Gastroesophageal sphincter (tissue), 3 donors: ENCODE measurements around the gene RUNX2.

Experiments
- EP300 ChIP-seq: sonication (generic); formaldehyde crosslinking; IDR thresholded peaks from one replicate; pipeline ENCODE4 v1.6.1; 2017; ENCODE audit warnings: antibody characterized with exemption, mild to moderate bottlenecking
- POLR2A ChIP-seq, 2 donors: fragments of 450-650 bp; IDR thresholded peaks; one replicate each; pipeline ENCODE4 v1.6.1; 2017; ENCODE audit warnings: antibody characterized with exemption in 2 of 2, mild to moderate bottlenecking in 2 of 2, moderate library complexity in 1 of 2
- POLR2AphosphoS5 ChIP-seq: sonication (generic); formaldehyde crosslinking; IDR thresholded peaks from one replicate; pipeline ENCODE4 v1.6.1; 2017; ENCODE audit warnings: antibody characterized with exemption
- TF ChIP-seq, protein P1 (sequence below), 4 experiments: fragments of 200-600 bp in 2 of 4; fragments of 450-650 bp in 2 of 4; sonication (generic) in 1 of 4; IDR thresholded peaks; one replicate each; pipeline ENCODE4 v1.5.1; 2017 to 2019; ENCODE audit warnings: antibody characterized with exemption in 4 of 4, mild to moderate bottlenecking in 2 of 4, moderate library complexity in 2 of 4

GRCh38 chr6:45427726-45428125, 99.6 kb downstream of the RUNX2 start:
- no peak for TF ChIP-seq POLR2AphosphoS5
- TF ChIP-seq POLR2A (IDR thresholded peaks at IDR 0.05), result no peak
- TF ChIP-seq EP300, result no peak
- TF ChIP-seq, protein P1, sequence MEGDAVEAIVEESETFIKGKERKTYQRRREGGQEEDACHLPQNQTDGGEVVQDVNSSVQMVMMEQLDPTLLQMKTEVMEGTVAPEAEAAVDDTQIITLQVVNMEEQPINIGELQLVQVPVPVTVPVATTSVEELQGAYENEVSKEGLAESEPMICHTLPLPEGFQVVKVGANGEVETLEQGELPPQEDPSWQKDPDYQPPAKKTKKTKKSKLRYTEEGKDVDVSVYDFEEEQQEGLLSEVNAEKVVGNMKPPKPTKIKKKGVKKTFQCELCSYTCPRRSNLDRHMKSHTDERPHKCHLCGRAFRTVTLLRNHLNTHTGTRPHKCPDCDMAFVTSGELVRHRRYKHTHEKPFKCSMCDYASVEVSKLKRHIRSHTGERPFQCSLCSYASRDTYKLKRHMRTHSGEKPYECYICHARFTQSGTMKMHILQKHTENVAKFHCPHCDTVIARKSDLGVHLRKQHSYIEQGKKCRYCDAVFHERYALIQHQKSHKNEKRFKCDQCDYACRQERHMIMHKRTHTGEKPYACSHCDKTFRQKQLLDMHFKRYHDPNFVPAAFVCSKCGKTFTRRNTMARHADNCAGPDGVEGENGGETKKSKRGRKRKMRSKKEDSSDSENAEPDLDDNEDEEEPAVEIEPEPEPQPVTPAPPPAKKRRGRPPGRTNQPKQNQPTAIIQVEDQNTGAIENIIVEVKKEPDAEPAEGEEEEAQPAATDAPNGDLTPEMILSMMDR (IDR thresholded peaks at IDR 0.05), result no peak
